Esophagus squamous epithelium (tissue), 4 donors: ENCODE data around the gene ZNF70.

Experiments used
- CTCF ChIP-seq, 6 experiments: fragments of 450-650 bp in 4 of 6; fragments of 200-600 bp in 2 of 6; sonication (generic) in 2 of 6; IDR thresholded peaks; one replicate each; pipeline ENCODE4 v1.5.1; 2016 to 2019; ENCODE audit warnings: antibody characterized with exemption in 6 of 6, mild to moderate bottlenecking in 4 of 6, moderate library complexity in 4 of 6
- POLR2A ChIP-seq, 4 donors: fragments of 450-650 bp; IDR thresholded peaks; one replicate each; pipeline ENCODE4 v1.6.1; 2017; ENCODE audit warnings: antibody characterized with exemption in 4 of 4, mild to moderate bottlenecking in 4 of 4, moderate library complexity in 3 of 4

GRCh38 chr22:23793326-23793725 lies 42.4 kb upstream of the ZNF70 start:
- TF ChIP-seq CTCF (IDR thresholded peaks at IDR 0.05), result no peak
- no peak for TF ChIP-seq POLR2A (IDR thresholded peaks at IDR 0.05)
